GM12878 (cell line): ENCODE results near the gene PAGE4. TPM values are rescaled to one million over a fixed set of nuclear protein-coding genes. Genes with fewer than 3 reads are reported as not detected.

ENCODE experiments used
- BCL3 ChIP-seq: IDR thresholded peaks from 2 replicates; pipeline ENCODE4 v1.6.1; 2011; ENCODE audit warnings: borderline replicate concordance, low read depth, mild to moderate bottlenecking, moderate library complexity, low read length; ENCODE audit not compliant: insufficient read depth, poor library complexity, severe bottlenecking
- E2F4 ChIP-seq: IDR thresholded peaks from 2 replicates; pipeline ENCODE4 v1.6.1; 2012; ENCODE audit warnings: low read depth, low read length, improper control_type of control experiment
- IKZF1 ChIP-seq: fragments of 450-650 bp; conservative IDR thresholded peaks from 2 replicates; pipeline ENCODE4 v1.6.1; 2017; ENCODE audit warnings: antibody characterized with exemption, mild to moderate bottlenecking
- IRF4 ChIP-seq: IDR thresholded peaks from 2 replicates; pipeline ENCODE4 v1.6.1; 2011; ENCODE audit warnings: low read depth, low read length
- PAX5 ChIP-seq: IDR thresholded peaks from 2 replicates; pipeline ENCODE4 v1.6.1; 2011; ENCODE audit warnings: low read depth, low read length, borderline replicate concordance
- RAD21 ChIP-seq: IDR thresholded peaks from 2 replicates; pipeline ENCODE4 v1.6.1; 2011; ENCODE audit warnings: mild to moderate bottlenecking, low read depth, low read length, moderate library complexity; ENCODE audit not compliant: insufficient read depth
- RELA ChIP-seq: fragments of 450-650 bp; IDR thresholded peaks from 2 replicates; pipeline ENCODE4 v1.8.0; 2014; ENCODE audit warnings: borderline replicate concordance; ENCODE audit not compliant: partially characterized antibody
- RUNX3 ChIP-seq: IDR thresholded peaks from 2 replicates; pipeline ENCODE4 v1.6.1; 2012; ENCODE audit warnings: low read length, inconsistent platforms
- SMAD5 ChIP-seq: IDR thresholded peaks from 2 replicates; pipeline ENCODE4 v1.6.1; 2016; ENCODE audit warnings: antibody characterized with exemption, low read depth
- SP1 ChIP-seq: IDR thresholded peaks from one replicate; pipeline ENCODE4 v1.6.1; 2011; ENCODE audit warnings: low read depth, low read length
- SREBF1 ChIP-seq: IDR thresholded peaks from 2 replicates; pipeline ENCODE4 v1.6.1; 2012; ENCODE audit warnings: mild to moderate bottlenecking, low read length
- TARDBP ChIP-seq: IDR thresholded peaks from 2 replicates; pipeline ENCODE4 v1.6.1; 2016; ENCODE audit warnings: borderline replicate concordance
- TCF7 ChIP-seq: IDR thresholded peaks from 2 replicates; pipeline ENCODE4 v1.6.1; 2014; ENCODE audit warnings: antibody characterized with exemption, borderline replicate concordance
- WRNIP1 ChIP-seq: IDR thresholded peaks from 2 replicates; pipeline ENCODE4 v1.6.1; 2011; ENCODE audit warnings: low read depth, low read length, improper control_type of control experiment, borderline replicate concordance
- YBX1 ChIP-seq: fragments of 450-650 bp; IDR thresholded peaks from 2 replicates; pipeline ENCODE4 v1.6.1; 2016; ENCODE audit warnings: antibody characterized with exemption
- ZNF24 ChIP-seq: fragments of 450-650 bp; IDR thresholded peaks from 2 replicates; pipeline ENCODE4 v1.6.1; 2017; ENCODE audit warnings: antibody characterized with exemption, mild to moderate bottlenecking
- ZNF384 ChIP-seq: IDR thresholded peaks from 2 replicates; pipeline ENCODE4 v1.6.1; 2012; ENCODE audit warnings: low read depth, mild to moderate bottlenecking, low read length, improper control_type of control experiment, borderline replicate concordance
- ZNF622 ChIP-seq: fragments of 450-650 bp; IDR thresholded peaks from 2 replicates; pipeline ENCODE4 v1.6.1; 2017; ENCODE audit warnings: mild to moderate bottlenecking, inconsistent platforms
- ZNF687 ChIP-seq: fragments of 450-650 bp; IDR thresholded peaks from 2 replicates; pipeline ENCODE4 v1.6.1; 2017; ENCODE audit warnings: mild to moderate bottlenecking, moderate library complexity
- ZZZ3 ChIP-seq: IDR thresholded peaks from 2 replicates; pipeline ENCODE4 v1.6.1; 2011; ENCODE audit warnings: low read depth; ENCODE audit not compliant: control insufficient read depth, insufficient read length
- polyA plus RNA-seq, 11 experiments: library from polyadenylated mRNA; depleted of rRNA in 4 of 11; unstranded in 6 of 11; stranded (reverse) in 5 of 11; fragments of >200 nt; fragmentation: Nextera tagmentation in 4 of 11; fragmentation: Illumina TruSeq in 1 of 11; extraction: Ambion mirVana in 4 of 11; extraction: Trizol in 1 of 11; gene quantifications; 1 replicate in 1 of 11; 2 replicates in 10 of 11; pipeline versions ENCODE4 v1.2.1 to v1.2.3, GENCODE V29; 2011 to 2016; ENCODE audit warnings: inconsistent platforms in 2 of 11, missing spikeins in 2 of 11, low read depth in 1 of 11
- total RNA-seq, 4 experiments: library from RNA; depleted of rRNA in 3 of 4; stranded (reverse); fragments of >200 nt in 3 of 4; fragmentation: Illumina TruSeq in 1 of 4; extraction: Trizol in 1 of 4; gene quantifications; 2 replicates each; pipeline versions ENCODE4 v1.2.1 to v1.2.3, GENCODE V29; 2013 to 2021
- TF ChIP-seq, protein P1 (sequence below): fragments of 450-650 bp; conservative IDR thresholded peaks from 2 replicates; pipeline ENCODE4 v1.6.1; 2017; ENCODE audit warnings: mild to moderate bottlenecking, moderate library complexity

The PAGE4 gene
- total and polyA plus RNA-seq, 10 of the 15 experiments (the other 5 are each of a cell fraction or from before 2014, with no cell fraction given) = not detected

- TF ChIP-seq WRNIP1 (no peak), SREBF1 (no peak), RAD21 (peak; percentile 45), BCL3 (no peak), ZZZ3 (no peak), ZNF687 (no peak), IRF4 (no peak), TARDBP (no peak), RUNX3 (no peak), ZNF622 (no peak), SP1 (no peak), IKZF1 (peak; percentile 56), E2F4 (no peak), YBX1 (no peak), ZNF24 (0 out of 2 replicates have a peak, but pooled peaks have one; percentile 27), TCF7 (no peak), PAX5 (no peak), RELA (no peak), ZNF384 (no peak), SMAD5 (no peak)
- TF ChIP-seq, protein P1, sequence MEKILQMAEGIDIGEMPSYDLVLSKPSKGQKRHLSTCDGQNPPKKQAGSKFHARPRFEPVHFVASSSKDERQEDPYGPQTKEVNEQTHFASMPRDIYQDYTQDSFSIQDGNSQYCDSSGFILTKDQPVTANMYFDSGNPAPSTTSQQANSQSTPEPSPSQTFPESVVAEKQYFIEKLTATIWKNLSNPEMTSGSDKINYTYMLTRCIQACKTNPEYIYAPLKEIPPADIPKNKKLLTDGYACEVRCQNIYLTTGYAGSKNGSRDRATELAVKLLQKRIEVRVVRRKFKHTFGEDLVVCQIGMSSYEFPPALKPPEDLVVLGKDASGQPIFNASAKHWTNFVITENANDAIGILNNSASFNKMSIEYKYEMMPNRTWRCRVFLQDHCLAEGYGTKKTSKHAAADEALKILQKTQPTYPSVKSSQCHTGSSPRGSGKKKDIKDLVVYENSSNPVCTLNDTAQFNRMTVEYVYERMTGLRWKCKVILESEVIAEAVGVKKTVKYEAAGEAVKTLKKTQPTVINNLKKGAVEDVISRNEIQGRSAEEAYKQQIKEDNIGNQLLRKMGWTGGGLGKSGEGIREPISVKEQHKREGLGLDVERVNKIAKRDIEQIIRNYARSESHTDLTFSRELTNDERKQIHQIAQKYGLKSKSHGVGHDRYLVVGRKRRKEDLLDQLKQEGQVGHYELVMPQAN = no peak
These were observed 11.6 kb downstream of the PAGE4 start (continued) for GRCh38 chrX:49840679-49841078.
